Thyroid gland (tissue), 4 donors: Measurements from ENCODE around the gene RALB. TPM values are rescaled to one million over a fixed set of nuclear protein-coding genes. Genes with fewer than 3 reads are reported as not detected.

Source experiments
- DNase-seq, 2 donors: peaks; one replicate each; pipeline ENCODE4 v3.0.0-alpha.2; 2019
- H3K27ac ChIP-seq, 3 donors: fragments of 200-600 bp; sonication (generic); 1 replicate in 2 of 3; 2 replicates in 1 of 3; pipeline ENCODE4 v1.5.1; 2016 to 2019; ENCODE audit warnings: mild to moderate bottlenecking in 1 of 3, moderate library complexity in 1 of 3
- H3K27me3 ChIP-seq: fragments of 200-600 bp; sonication (generic); one replicate; pipeline ENCODE4 v1.5.1; 2019
- H3K36me3 ChIP-seq, 2 donors: fragments of 200-600 bp; sonication (generic); one replicate each; pipeline ENCODE4 v1.5.1; 2016 to 2019
- H3K4me1 ChIP-seq, 2 donors: fragments of 200-600 bp; sonication (generic); one replicate each; pipeline ENCODE4 v1.5.1; 2017 to 2019
- H3K4me3 ChIP-seq, 3 donors: fragments of 200-600 bp; sonication (generic); replicated peaks in 1 of 3; 1 replicate in 2 of 3; 2 replicates in 1 of 3; pipeline ENCODE4 v1.5.1; 2016; ENCODE audit warnings: mild to moderate bottlenecking in 1 of 3
- H3K9me3 ChIP-seq: fragments of 200-600 bp; sonication (generic); one replicate; pipeline ENCODE4 v1.5.1; 2017
- POLR2A ChIP-seq, 2 donors: fragments of 450-650 bp; IDR thresholded peaks; one replicate each; pipeline ENCODE4 v1.6.1; 2017; ENCODE audit warnings: antibody characterized with exemption in 2 of 2, mild to moderate bottlenecking in 2 of 2, moderate library complexity in 1 of 2
- WGBS, 2 donors: methylation state at CpG; one replicate each; pipeline ENCODE4 v1.1.5; 2017; 5-methylcytosine and 5-hydroxymethylcytosine counted together
- intact Hi-C: fragments of 100-400 bp; cut with DNase I; formaldehyde crosslinking; loops from one replicate; pipeline ENCODE4 v1.15.1; 2023
- total RNA-seq, 4 donors: library from RNA; depleted of rRNA; stranded (reverse); fragments of >200 nt; gene quantifications; one replicate each; pipeline ENCODE4 v1.2.3, GENCODE V29; 2016
- TF ChIP-seq, protein P1 (sequence below), 6 experiments: fragments of 200-600 bp in 3 of 6; fragments of 450-650 bp in 3 of 6; sonication (generic) in 3 of 6; IDR thresholded peaks; one replicate each; pipeline ENCODE4 v1.5.1; 2016 to 2019; ENCODE audit warnings: antibody characterized with exemption in 6 of 6, mild to moderate bottlenecking in 2 of 6, inconsistent platforms in 1 of 6, moderate library complexity in 1 of 6

Gene RALB
- total RNA-seq, 4 donors from 2014 or later: 39.7 to 64.2 (median 45.4) TPM

DNA sequence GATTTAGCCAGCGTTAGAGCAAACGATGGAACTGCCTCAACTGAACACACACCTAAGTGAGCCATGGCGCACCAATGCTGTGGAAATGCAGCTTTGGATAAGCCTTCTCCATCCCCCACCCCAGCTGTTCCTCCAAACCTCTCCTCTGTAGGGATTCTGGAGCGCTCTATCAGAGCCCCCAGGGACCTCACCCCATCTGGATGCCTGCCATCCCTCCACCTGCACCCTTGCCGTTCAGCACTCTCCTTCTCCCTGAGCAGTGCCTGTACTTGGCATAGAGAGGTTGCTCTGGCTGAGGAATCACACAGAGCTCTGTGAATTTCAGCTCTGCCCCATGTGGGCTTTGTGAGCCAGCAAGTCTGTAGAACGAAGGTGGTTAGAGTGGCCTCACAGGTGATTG is 50.5 kb downstream of the RALB start:
- H3K27me3 ChIP-seq: no peaks in the 10 kb centered on the region
- 89 to 91% methylated on average over 5 to 6 of the region's 6 CpGs for WGBS, 2 donors

DNA sequence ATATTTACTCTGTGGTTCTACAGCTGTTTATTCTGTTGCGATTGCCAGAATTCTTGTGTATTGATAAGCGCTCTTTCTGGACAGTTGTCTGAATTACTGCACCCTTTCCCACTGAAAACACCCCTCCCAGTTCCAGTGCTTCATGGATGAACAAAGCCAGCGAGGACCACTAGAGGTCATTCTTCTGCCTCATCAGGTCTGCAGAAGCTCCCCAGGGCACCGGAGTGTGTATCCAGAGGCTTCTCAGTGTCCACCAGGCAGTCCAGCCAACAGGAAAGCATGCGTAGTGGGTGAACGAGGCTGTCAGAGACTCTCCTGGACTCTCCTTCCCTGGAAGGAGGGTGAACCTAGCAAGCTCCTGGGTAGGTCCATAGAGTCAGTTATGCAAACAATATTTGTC is 52.6 kb downstream of the RALB start:
- intact Hi-C loops: no loop called here

More for the DNA sequence above, 50.5 kb downstream of the RALB start:
- Histone ChIP-seq H3K9me3 (no peaks in the 10 kb centered on the region), H3K4me1 (no peaks in the 10 kb centered on the region), H3K27ac (no peak overlapping the region), H3K36me3 (no peaks in the 10 kb centered on the region), H3K4me3 (no peak overlapping the region)
- TF ChIP-seq POLR2A (IDR thresholded peaks at IDR 0.05): no peak
- TF ChIP-seq, protein P1, sequence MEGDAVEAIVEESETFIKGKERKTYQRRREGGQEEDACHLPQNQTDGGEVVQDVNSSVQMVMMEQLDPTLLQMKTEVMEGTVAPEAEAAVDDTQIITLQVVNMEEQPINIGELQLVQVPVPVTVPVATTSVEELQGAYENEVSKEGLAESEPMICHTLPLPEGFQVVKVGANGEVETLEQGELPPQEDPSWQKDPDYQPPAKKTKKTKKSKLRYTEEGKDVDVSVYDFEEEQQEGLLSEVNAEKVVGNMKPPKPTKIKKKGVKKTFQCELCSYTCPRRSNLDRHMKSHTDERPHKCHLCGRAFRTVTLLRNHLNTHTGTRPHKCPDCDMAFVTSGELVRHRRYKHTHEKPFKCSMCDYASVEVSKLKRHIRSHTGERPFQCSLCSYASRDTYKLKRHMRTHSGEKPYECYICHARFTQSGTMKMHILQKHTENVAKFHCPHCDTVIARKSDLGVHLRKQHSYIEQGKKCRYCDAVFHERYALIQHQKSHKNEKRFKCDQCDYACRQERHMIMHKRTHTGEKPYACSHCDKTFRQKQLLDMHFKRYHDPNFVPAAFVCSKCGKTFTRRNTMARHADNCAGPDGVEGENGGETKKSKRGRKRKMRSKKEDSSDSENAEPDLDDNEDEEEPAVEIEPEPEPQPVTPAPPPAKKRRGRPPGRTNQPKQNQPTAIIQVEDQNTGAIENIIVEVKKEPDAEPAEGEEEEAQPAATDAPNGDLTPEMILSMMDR (IDR thresholded peaks at IDR 0.05): no peak
- intact Hi-C loops: no loop called here
- DNase-seq: no peak

DNA sequence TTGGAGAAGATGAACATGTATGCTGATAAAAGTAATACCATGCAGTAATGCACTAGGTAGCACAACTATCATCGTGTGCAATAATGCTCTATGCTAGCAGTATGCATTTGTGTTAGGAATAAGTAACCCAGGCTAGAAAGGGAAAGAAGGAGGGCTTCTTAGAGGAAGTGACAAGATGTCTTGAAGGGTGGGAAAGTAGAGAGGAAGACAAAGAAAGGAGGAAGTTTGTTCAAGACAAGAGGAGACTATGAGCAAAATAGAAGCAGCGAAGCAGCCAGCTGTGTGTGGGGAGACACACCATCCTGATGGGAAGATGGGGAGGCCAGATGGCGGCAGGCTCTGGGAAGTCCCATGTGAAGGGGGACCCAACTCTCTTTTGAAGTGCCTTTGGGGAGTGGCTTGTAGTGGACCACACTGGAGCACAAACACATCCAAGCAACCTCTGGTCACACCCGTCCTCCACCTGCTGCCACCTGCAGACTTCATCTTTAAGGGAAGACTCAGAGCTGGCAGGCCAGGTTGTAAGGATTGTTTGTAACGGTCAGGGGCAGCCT is 53.4 kb downstream of the RALB start:
- intact Hi-C loops: no loop called here
- no peaks in the 10 kb centered on the region for H3K36me3 ChIP-seq
- WGBS, 2 donors: 92 to 97% methylated on average over 5 of the region's 5 CpGs
- H3K4me3 ChIP-seq: no peak overlapping the region
- H3K27ac ChIP-seq: no peak overlapping the region
- DNase-seq: no peak
- TF ChIP-seq, protein P1 (IDR thresholded peaks at IDR 0.05): no peak
- TF ChIP-seq POLR2A (IDR thresholded peaks at IDR 0.05): no peak
- H3K27me3 ChIP-seq: no peaks in the 10 kb centered on the region
- H3K4me1 ChIP-seq: no peaks in the 10 kb centered on the region
- no peaks in the 10 kb centered on the region for H3K9me3 ChIP-seq

More for the DNA sequence above, 52.6 kb downstream of the RALB start:
- H3K27ac ChIP-seq: no peak overlapping the region
- no peak for TF ChIP-seq POLR2A (IDR thresholded peaks at IDR 0.05)
- TF ChIP-seq, protein P1 (IDR thresholded peaks at IDR 0.05): peak in 1 of 6 experiments; percentile 8
- no peaks in the 10 kb centered on the region for H3K27me3 ChIP-seq
- peak; percentile 12 to 15 for DNase-seq
- 62 to 69% methylated on average over 6 of the region's 6 CpGs for WGBS, 2 donors
- no peaks in the 10 kb centered on the region for H3K9me3 ChIP-seq
- no peaks in the 10 kb centered on the region for H3K4me1 ChIP-seq
- no peaks in the 10 kb centered on the region for H3K36me3 ChIP-seq
- H3K4me3 ChIP-seq: no peak overlapping the region

DNA sequence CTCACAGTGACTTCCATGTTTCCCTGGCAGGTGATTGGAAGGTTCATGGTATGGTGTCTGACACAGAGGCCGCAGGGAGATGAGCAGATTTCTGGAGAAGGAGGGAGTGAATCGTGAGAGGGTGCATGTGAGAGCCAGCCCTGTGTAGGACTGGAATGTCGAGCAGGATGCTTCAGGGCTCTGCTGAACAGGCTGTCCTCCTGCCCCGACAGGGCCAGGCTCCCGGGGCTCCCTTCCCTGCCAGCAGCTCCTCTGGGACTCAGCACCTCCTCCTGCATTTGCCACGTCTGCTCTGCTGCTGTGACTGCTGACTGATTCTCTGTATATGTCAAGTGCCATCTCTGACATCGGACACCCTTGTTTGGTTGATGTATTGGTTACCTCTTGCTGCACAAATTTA is 54.8 kb downstream of the RALB start:
- intact Hi-C loops: no loop called here
- no peak for DNase-seq
- WGBS, 2 donors: 85 to 88% methylated on average over 7 of the region's 7 CpGs

More for the DNA sequence above, 54.8 kb downstream of the RALB start:
- H3K4me1 ChIP-seq: peaks cover 0 to 1% of the 10 kb centered on the region in 2 donors
- no peak overlapping the region for H3K4me3 ChIP-seq
- H3K27me3 ChIP-seq: no peaks in the 10 kb centered on the region
- no peak for TF ChIP-seq POLR2A (IDR thresholded peaks at IDR 0.05)
- TF ChIP-seq, protein P1 (IDR thresholded peaks at IDR 0.05): no peak
- no peaks in the 10 kb centered on the region for H3K9me3 ChIP-seq
- no peaks in the 10 kb centered on the region for H3K36me3 ChIP-seq
- no peak overlapping the region for H3K27ac ChIP-seq
